Endodermal cell (in vitro differentiated cells): ENCODE data around the gene BMPR1B. TPM values are rescaled to one million over a fixed set of nuclear protein-coding genes. Genes with fewer than 3 reads are reported as not detected.

Source experiments
- DNase-seq: peaks from one replicate; pipeline ENCODE4 v3.0.0-alpha.2; 2017
- H3K27ac ChIP-seq: 2 replicates; pipeline ENCODE4 v1.5.1; 2013; ENCODE audit warnings: mild to moderate bottlenecking, low read depth, low read length, moderate library complexity
- H3K27me3 ChIP-seq: 2 replicates; pipeline ENCODE4 v1.6.1; 2013; ENCODE audit warnings: mild to moderate bottlenecking, low read length, moderate library complexity; ENCODE audit not compliant: insufficient read depth, control insufficient read depth, poor library complexity, severe bottlenecking
- H3K36me3 ChIP-seq: 2 replicates; pipeline ENCODE4 v1.7.0; 2013; ENCODE audit warnings: mild to moderate bottlenecking, low read length, moderate library complexity; ENCODE audit not compliant: control insufficient read depth, insufficient read depth
- H3K4me1 ChIP-seq: one replicate; pipeline ENCODE4 v1.7.0; 2013; ENCODE audit warnings: low read length; ENCODE audit not compliant: control insufficient read depth, insufficient read depth
- H3K4me3 ChIP-seq: 2 replicates; pipeline ENCODE4 v1.5.1; 2013; ENCODE audit warnings: mild to moderate bottlenecking, low read length, moderate library complexity
- H3K9ac ChIP-seq: 2 replicates; pipeline ENCODE4 v1.6.1; 2013; ENCODE audit warnings: mild to moderate bottlenecking, low read length, moderate library complexity; ENCODE audit not compliant: poor library complexity, severe bottlenecking; ENCODE audit errors: extremely low read depth
- H3K9me3 ChIP-seq: 2 replicates; pipeline ENCODE4 v1.6.1; 2013; ENCODE audit warnings: mild to moderate bottlenecking, low read length, moderate library complexity; ENCODE audit not compliant: control insufficient read depth
- H3K27ac Mint-ChIP-seq: 2 replicates; pipeline ENCODE4 v1.8.0; 2020; ENCODE audit warnings: mixed read lengths
- H3K27me3 Mint-ChIP-seq: 2 replicates; pipeline ENCODE4 v1.8.0; 2021; ENCODE audit warnings: mild to moderate bottlenecking, mixed read lengths; ENCODE audit not compliant: insufficient read depth
- H3K36me3 Mint-ChIP-seq: 2 replicates; pipeline ENCODE4 v1.8.0; 2020; ENCODE audit warnings: low read depth, mixed read lengths
- H3K4me1 Mint-ChIP-seq: 2 replicates; pipeline ENCODE4 v1.8.0; 2020; ENCODE audit warnings: mixed read lengths
- H3K4me3 Mint-ChIP-seq: 2 replicates; pipeline ENCODE4 v1.8.0; 2020; ENCODE audit warnings: mild to moderate bottlenecking, moderate library complexity, mixed read lengths
- H3K9me3 Mint-ChIP-seq: 2 replicates; pipeline ENCODE4 v1.8.0; 2020; ENCODE audit warnings: mild to moderate bottlenecking, mixed read lengths
- CTCF ChIP-seq: fragments of 200-600 bp; sonication (generic); conservative IDR thresholded peaks from 2 replicates; pipeline ENCODE4 v1.5.0; 2021; ENCODE audit warnings: antibody characterized with exemption, mild to moderate bottlenecking
- WGBS, 2 experiments: methylation state at CpG; one replicate each; pipeline versions ENCODE4 v1.1.5 to v1.1.7; 2013; ENCODE audit warnings: missing lambda C conversion rate in 2 of 2, mixed read lengths in 1 of 2; ENCODE audit not compliant: insufficient coverage in 1 of 2, insufficient read length in 1 of 2; 5-methylcytosine and 5-hydroxymethylcytosine counted together
- total RNA-seq, 2 donors: library from RNA; stranded (reverse); fragmentation: NEBNext Ultra II Directional in 1 of 2; extraction: Animal tissue kit (Norgen Biotek cat#: 25700) in 1 of 2; gene quantifications; 2 replicates in 1 of 2; 3 replicates in 1 of 2; pipeline ENCODE4 v1.2.1, GENCODE V29; 2021

BMPR1B gene
- total RNA-seq, 2 donors from 2014 or later: 2.8 to 3.6 TPM

DNA sequence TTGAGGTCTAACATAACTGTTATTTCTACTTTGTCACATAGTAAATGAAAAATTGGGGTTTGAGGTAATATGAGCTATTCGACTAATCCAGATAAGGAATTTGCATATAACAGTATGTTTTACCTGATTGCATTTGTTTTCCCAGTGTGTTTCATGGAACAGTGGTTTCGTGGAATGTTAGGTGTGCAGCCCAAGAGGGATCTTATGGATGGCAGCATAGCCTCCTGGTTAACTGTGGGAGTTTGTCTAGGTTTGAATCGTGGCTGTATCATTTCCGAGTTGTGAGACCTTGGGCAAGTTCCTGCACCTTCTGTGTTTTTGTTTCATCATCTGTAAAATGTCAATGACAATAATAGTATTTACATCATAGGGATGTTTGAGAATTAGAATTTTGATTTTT is 7.9 kb downstream of the BMPR1B start:
- Mint-ChIP-seq H3K27ac (no peak overlapping the region), H3K4me1 (peaks cover 4% of the 10 kb centered on the region)
- no peaks in the 10 kb centered on the region for H3K9me3 ChIP-seq

GRCh38 chr4:94766856-94767255 is 9.1 kb downstream of the BMPR1B start:
- no peaks in the 10 kb centered on the region for H3K9me3 Mint-ChIP-seq
- 83 to 95% methylated on average over 1 to 2 of the region's 3 CpGs for WGBS, 2 experiments

More for the DNA sequence above, 7.9 kb downstream of the BMPR1B start:
- Mint-ChIP-seq H3K4me3 (no peak overlapping the region), H3K36me3 (no peaks in the 10 kb centered on the region), H3K27me3 (no peaks in the 10 kb centered on the region), H3K9me3 (no peaks in the 10 kb centered on the region)
- TF ChIP-seq CTCF: no peak
- Histone ChIP-seq H3K27me3 (no peaks in the 10 kb centered on the region), H3K4me3 (no peak overlapping the region), H3K27ac (no peak overlapping the region), H3K4me1 (no peaks in the 10 kb centered on the region), H3K9ac (no peak overlapping the region), H3K36me3 (no peaks in the 10 kb centered on the region)
- DNase-seq: no peak
- 70% methylated on average over 4 of the region's 4 CpGs; no CpG with 5 or more reads in 1 of the 2 experiments for WGBS, 2 experiments

GRCh38 chr4:94767446-94767845 is 9.7 kb downstream of the BMPR1B start:
- Mint-ChIP-seq H3K27ac (no peak overlapping the region), H3K27me3 (no peaks in the 10 kb centered on the region), H3K36me3 (no peaks in the 10 kb centered on the region), H3K9me3 (no peaks in the 10 kb centered on the region), H3K4me3 (no peak overlapping the region), H3K4me1 (peaks cover 2% of the 10 kb centered on the region)
- Histone ChIP-seq H3K9ac (no peak overlapping the region), H3K27ac (no peak overlapping the region), H3K36me3 (no peaks in the 10 kb centered on the region), H3K9me3 (no peaks in the 10 kb centered on the region), H3K27me3 (no peaks in the 10 kb centered on the region), H3K4me3 (no peak overlapping the region), H3K4me1 (no peaks in the 10 kb centered on the region)
- WGBS, 2 experiments: 94% methylated on average over 1 of the region's 1 CpG; no CpG with 5 or more reads in 1 of the 2 experiments
- no peak for DNase-seq
- no peak for TF ChIP-seq CTCF

More at GRCh38 chr4:94766856-94767255, 9.1 kb downstream of the BMPR1B start:
- Histone ChIP-seq H3K27me3 (no peaks in the 10 kb centered on the region), H3K4me3 (no peak overlapping the region), H3K4me1 (no peaks in the 10 kb centered on the region), H3K9me3 (no peaks in the 10 kb centered on the region), H3K9ac (no peak overlapping the region), H3K27ac (no peak overlapping the region), H3K36me3 (no peaks in the 10 kb centered on the region)
- peaks cover 2% of the 10 kb centered on the region for H3K4me1 Mint-ChIP-seq
- H3K4me3 Mint-ChIP-seq: no peak overlapping the region
- no peak for TF ChIP-seq CTCF
- DNase-seq: no peak
- H3K27ac Mint-ChIP-seq: no peak overlapping the region
- H3K27me3 Mint-ChIP-seq: no peaks in the 10 kb centered on the region
- no peaks in the 10 kb centered on the region for H3K36me3 Mint-ChIP-seq
